GM12875 (cell line): ENCODE data around the gene SLC28A1.

ENCODE experiments used
- H3K4me3 ChIP-seq: one replicate; pipeline ENCODE4 v1.5.1; 2011; ENCODE audit warnings: low read depth, low read length, control low read depth
- TF ChIP-seq, protein P1 (sequence below): IDR thresholded peaks from 2 replicates; pipeline ENCODE4 v1.5.1; 2011; ENCODE audit warnings: low read depth, mild to moderate bottlenecking, control low read depth, inconsistent platforms, low read length, moderate library complexity, borderline replicate concordance; ENCODE audit not compliant: insufficient read depth

Gene SLC28A1

DNA sequence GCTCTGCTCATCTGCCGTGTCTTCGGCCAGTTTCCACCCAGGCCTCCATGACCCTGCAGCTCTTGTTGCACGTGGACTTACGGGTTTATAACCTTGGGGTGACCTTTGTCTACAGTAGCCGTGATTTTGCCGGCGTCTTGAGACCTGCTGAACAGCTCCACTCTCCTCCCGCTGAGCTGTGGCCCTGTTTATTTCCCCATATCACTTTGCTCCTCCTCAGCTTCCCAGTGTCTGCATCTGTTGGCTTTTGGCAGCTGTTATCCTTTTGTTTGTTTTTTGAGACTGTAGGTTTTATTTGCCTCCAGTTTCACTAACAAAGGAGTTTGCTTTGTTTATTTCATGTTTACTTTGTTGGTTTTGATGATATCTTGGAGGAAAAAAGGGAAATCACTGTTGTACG, 29.3 kb upstream of the SLC28A1 start:
- TF ChIP-seq, protein P1, sequence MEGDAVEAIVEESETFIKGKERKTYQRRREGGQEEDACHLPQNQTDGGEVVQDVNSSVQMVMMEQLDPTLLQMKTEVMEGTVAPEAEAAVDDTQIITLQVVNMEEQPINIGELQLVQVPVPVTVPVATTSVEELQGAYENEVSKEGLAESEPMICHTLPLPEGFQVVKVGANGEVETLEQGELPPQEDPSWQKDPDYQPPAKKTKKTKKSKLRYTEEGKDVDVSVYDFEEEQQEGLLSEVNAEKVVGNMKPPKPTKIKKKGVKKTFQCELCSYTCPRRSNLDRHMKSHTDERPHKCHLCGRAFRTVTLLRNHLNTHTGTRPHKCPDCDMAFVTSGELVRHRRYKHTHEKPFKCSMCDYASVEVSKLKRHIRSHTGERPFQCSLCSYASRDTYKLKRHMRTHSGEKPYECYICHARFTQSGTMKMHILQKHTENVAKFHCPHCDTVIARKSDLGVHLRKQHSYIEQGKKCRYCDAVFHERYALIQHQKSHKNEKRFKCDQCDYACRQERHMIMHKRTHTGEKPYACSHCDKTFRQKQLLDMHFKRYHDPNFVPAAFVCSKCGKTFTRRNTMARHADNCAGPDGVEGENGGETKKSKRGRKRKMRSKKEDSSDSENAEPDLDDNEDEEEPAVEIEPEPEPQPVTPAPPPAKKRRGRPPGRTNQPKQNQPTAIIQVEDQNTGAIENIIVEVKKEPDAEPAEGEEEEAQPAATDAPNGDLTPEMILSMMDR: no peak

DNA sequence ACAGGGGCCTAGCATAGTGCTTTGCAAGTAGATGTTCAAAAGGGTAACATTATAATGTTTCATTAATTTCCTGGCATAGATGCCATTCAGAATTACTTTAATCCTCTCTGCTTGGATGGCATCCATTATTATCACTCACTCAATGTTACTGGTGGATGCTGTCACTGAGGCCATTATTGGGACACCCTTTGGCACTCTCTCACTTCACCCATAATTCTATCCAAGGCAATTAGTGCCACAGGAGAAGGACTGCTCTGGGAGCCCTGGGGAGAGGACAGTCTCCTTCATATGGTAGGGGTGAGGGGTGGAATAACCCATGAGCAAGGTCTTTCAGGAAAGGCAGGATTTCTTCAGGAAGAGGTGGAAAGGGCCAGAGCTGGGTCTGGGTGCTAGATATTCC, 28.7 kb upstream of the SLC28A1 start:
- TF ChIP-seq, protein P1: no peak
- H3K4me3 ChIP-seq: no peak overlapping the region

More for the DNA sequence above, 29.3 kb upstream of the SLC28A1 start:
- no peak overlapping the region for H3K4me3 ChIP-seq

DNA sequence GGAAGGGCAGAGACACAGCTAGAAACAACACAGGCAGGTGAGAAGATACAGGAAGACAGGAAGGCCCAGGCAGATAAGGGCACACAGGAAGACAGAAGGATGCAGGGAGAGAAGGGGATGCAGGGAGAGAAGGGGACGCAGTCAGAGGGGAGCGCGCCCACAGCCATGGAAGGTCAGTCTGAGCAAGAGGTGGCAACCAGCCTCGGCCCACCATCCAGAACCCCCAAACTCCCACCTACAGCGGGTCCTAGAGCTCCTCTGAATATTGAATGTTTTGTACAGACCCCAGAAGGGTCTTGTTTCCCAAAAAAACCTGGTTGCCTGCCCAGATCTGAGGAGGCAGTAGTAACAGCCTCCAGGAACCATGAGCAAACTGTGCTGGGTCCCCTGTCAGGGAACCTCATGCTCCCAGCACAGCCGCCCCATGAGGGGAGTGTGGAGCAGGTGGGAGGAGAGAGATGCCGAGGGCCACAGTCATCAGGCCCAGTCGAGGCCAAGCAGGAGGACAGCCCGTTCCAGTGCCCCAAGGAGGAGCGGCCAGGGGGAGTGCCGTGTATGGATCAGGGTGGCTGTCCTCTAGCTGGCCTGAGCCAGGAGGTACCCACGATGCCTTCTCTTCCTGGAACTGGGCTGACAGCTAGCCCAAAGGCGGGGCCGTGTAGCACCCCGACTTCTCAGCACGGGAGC, 27.6 kb upstream of the SLC28A1 start:
- TF ChIP-seq, protein P1: no peak
- H3K4me3 ChIP-seq: no peak overlapping the region

DNA sequence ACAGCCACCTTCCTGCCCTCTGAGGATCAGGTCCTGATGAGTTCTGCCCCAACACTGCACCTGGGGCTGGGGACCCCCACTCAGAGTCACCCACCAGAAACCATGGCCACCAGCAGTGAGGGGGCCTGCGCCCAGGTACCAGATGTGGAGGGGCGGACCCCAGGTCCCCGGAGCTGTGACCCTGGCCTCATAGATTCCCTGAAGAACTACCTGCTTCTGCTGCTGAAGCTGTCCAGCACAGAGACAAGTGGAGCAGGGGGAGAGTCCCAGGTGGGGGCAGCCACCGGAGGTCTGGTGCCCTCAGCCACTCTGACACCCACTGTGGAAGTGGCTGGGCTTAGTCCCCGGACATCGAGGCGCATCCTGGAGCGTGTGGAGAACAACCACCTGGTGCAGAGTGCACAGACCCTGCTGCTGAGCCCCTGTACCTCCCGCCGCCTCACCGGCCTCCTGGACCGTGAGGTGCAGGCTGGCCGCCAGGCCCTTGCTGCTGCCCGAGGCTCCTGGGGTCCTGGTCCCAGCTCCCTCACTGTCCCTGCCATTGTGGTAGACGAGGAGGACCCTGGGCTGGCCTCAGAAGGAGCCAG, 27.0 kb upstream of the SLC28A1 start:
- no peak overlapping the region for H3K4me3 ChIP-seq
- TF ChIP-seq, protein P1: no peak

DNA sequence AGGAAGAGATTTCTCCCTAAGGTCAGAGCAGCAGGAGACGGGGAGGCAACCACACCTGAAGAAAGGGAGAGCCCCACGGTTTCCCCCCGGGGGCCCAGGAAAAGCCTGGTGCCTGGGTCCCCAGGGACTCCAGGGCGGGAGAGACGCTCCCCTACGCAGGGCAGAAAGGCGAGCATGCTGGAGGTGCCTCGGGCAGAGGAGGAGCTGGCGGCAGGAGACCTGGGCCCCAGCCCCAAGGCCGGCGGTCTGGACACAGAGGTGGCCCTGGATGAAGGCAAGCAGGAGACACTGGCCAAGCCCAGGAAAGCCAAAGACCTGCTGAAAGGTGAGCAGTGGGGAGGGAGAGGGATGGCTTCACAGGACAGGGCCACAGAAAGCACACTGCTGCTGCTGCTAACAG, 26.2 kb upstream of the SLC28A1 start:
- TF ChIP-seq, protein P1: no peak
- H3K4me3 ChIP-seq: no peak overlapping the region

DNA sequence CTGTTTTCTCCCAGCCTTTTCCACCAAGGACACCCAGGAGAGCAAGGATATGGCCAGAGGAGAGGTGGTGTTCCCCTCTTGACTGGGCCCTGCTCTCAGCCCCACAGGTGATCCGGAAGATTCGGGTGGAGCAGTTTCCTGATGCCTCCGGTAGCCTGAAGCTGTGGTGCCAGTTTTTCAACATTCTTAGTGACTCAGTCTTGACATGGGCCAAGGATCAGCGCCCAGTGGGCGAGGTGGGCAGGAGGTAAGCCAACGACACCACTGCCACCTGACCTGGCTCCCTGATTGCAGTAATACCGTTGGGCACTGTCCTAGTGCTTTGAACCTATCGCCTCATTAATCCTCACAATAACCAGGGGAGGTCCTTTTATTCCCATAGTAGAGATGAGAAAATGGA, 25.3 kb upstream of the SLC28A1 start:
- TF ChIP-seq, protein P1: no peak

DNA sequence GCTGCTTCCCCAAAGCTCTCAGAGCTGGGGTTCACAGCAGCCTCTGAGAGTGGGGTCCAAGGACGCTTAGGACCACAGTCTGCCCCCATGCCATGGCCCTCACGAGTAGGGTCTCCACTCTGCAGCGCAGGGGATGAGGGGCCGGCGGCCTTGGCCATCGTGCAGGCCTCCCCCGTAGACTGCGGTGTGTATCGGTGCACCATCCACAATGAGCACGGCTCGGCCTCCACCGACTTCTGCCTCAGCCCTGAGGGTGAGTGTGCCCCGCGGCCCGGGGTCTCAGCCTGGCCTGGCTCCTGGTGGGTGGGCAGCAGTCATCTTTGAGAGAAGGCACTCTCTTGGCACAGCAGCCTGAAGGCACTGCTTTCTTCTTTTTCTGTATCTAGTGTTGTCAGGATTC, 24.8 kb upstream of the SLC28A1 start:
- TF ChIP-seq, protein P1: no peak
- no peak overlapping the region for H3K4me3 ChIP-seq

More for the DNA sequence above, 25.3 kb upstream of the SLC28A1 start:
- H3K4me3 ChIP-seq: no peak overlapping the region
